HG03280 (cell line): Measurements from ENCODE around the gene CREBL2.
"Not testable (repeated sequence)": the region's sequence is repeated elsewhere in the genome, so short reads cannot be mapped to it uniquely, and the experiment has no call there.

Source experiments
- ATAC-seq: cut with Tn5 transposase; IDR thresholded peaks from one replicate; pipeline ENCODE4 v1.9.1; 2021; ENCODE audit warnings: mild to moderate bottlenecking, moderate library complexity; ENCODE audit not compliant: unreplicated experiment

The CREBL2 gene

GRCh38 chr12:12596598-12596997 is 15.1 kb upstream of the CREBL2 start:
- not testable (repeated sequence) for ATAC-seq

GRCh38 chr12:12598864-12599263 is 12.8 kb upstream of the CREBL2 start:
- ATAC-seq: no peak

GRCh38 chr12:12599750-12600643 is 11.7 kb upstream of the CREBL2 start:
- no peak for ATAC-seq

GRCh38 chr12:12600659-12601058 is 11.0 kb upstream of the CREBL2 start:
- no peak for ATAC-seq

- ATAC-seq: no peak
These were observed 6.9 kb upstream of the CREBL2 start for GRCh38 chr12:12604740-12605139.

- peak; percentile 50 for ATAC-seq
These were observed 4.7 kb upstream of the CREBL2 start for GRCh38 chr12:12606781-12607589.

- no peak for ATAC-seq
These were observed 3.1 kb upstream of the CREBL2 start for GRCh38 chr12:12608557-12608957.

GRCh38 chr12:12609692-12610091 is 2.0 kb upstream of the CREBL2 start:
- no peak for ATAC-seq

GRCh38 chr12:12610711-12611110 is 965 bp upstream of the CREBL2 start:
- no peak for ATAC-seq

- ATAC-seq: no peak
These were observed 682 bp downstream of the CREBL2 start for GRCh38 chr12:12612358-12612757.

- ATAC-seq: no peak
These were observed 1.7 kb downstream of the CREBL2 start for GRCh38 chr12:12613344-12613743.

- ATAC-seq: no peak
These were observed 2.7 kb downstream of the CREBL2 start for GRCh38 chr12:12614342-12614741.

- ATAC-seq: no peak
These were observed 5.0 kb downstream of the CREBL2 start for GRCh38 chr12:12616512-12617310.

GRCh38 chr12:12618064-12618463 is 6.4 kb downstream of the CREBL2 start:
- not testable (repeated sequence) for ATAC-seq

- ATAC-seq: no peak
These were observed 9.1 kb downstream of the CREBL2 start for GRCh38 chr12:12620730-12621315.

GRCh38 chr12:12622418-12622817 is 10.7 kb downstream of the CREBL2 start:
- ATAC-seq: no peak

GRCh38 chr12:12624498-12624992 is 12.9 kb downstream of the CREBL2 start:
- ATAC-seq: no peak

- ATAC-seq: no peak
These were observed 14.8 kb downstream of the CREBL2 start for GRCh38 chr12:12626471-12626870.

GRCh38 chr12:12627308-12627827 is 15.7 kb downstream of the CREBL2 start:
- ATAC-seq: no peak

GRCh38 chr12:12628013-12628412 is 16.3 kb downstream of the CREBL2 start:
- no peak for ATAC-seq
